GM21825 (cell line): ENCODE measurements around the gene ELFN1.

Experiments
- ATAC-seq: cut with Tn5 transposase; IDR thresholded peaks from one replicate; pipeline ENCODE4 v1.9.1; 2021; ENCODE audit warnings: mild to moderate bottlenecking, moderate library complexity; ENCODE audit not compliant: unreplicated experiment

Gene ELFN1

DNA sequence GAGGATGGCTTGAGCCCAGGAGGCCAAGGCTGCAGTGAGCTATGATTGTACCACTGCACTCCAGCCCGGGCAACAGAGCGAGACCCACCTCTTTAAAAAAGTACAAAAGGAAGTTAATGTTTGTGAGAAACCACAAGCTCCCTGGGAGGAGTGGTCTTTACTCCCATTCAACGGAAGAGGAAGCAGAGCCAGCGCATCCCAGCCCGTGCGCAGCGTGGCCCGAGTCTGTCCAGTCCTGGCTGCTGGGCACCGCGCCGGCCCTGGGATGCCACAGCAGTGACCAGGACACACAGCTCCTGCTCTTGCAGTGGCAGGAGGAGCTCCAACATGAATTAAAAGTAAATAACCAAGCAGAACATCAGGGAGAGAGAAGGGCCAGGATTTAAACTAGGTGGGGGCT, 68.4 kb downstream of the ELFN1 start:
- ATAC-seq: no peak

DNA sequence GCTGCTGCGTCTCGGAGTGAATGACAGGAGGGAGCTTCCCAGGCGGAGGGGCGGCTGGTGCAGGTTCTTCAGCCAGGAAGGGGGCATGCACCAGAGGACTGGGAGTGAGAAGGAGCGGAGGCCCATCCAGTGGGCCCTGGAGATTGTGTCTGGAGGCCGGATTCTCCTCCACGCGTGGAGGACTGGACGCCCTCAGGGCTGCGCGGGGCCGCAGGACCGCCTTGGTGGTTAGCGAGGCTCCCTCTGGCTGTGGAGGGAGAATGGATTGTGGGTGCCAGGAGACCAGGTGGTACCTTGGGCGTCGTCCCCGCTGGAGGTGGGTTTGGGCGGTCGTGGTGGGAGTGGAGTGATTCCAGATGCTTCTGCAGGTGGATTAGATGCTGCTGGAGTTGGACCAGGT, 68.9 kb downstream of the ELFN1 start:
- no peak for ATAC-seq

- no peak for ATAC-seq
Observed at GRCh38 chr7:1739593-1739992, 69.5 kb downstream of the ELFN1 start.

DNA sequence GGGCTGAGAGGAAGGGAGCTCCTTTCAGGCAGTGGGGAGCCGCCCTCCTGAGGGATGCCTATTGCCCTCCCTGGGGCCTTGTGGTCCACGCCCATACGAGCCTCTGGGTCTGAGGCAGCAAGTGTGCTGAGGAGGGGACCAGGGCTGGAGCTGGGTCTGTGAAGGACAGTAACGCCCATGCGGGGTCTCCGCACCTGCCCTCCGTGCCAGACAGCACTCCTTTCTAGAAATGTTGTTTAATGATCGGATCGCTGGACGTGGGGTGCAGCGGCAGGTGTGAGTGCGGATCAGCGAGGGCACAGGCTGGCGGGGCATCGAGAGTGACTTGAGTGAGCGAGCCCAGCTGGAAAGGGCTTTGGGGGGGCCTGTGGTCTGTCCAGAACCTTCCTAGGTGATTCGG, 70.1 kb downstream of the ELFN1 start:
- ATAC-seq: no peak

DNA sequence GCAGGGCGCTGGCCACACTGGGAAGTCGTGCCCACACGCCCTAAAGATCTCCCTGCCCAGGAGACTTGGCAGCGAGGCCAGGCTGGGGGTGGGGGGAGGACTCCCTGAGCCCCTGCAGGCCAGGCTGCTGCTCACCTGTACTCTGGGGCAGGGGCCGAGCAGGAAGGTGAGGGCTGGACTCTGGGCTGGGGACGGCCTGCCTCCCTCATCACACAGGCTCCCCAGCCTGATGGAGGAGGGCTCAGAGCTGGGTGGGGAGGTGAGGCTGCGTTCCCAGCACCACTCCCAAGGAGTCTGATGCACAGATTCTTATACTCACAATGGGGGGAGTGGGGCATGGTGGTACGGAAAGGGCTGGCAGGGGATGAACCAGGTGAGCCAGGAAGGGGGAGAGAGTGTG, 71.2 kb downstream of the ELFN1 start:
- no peak for ATAC-seq

- ATAC-seq: no peak
Observed at GRCh38 chr7:1741751-1742554, 71.9 kb downstream of the ELFN1 start.

- ATAC-seq: no peak
Observed at GRCh38 chr7:1742555-1743303, 72.7 kb downstream of the ELFN1 start.

DNA sequence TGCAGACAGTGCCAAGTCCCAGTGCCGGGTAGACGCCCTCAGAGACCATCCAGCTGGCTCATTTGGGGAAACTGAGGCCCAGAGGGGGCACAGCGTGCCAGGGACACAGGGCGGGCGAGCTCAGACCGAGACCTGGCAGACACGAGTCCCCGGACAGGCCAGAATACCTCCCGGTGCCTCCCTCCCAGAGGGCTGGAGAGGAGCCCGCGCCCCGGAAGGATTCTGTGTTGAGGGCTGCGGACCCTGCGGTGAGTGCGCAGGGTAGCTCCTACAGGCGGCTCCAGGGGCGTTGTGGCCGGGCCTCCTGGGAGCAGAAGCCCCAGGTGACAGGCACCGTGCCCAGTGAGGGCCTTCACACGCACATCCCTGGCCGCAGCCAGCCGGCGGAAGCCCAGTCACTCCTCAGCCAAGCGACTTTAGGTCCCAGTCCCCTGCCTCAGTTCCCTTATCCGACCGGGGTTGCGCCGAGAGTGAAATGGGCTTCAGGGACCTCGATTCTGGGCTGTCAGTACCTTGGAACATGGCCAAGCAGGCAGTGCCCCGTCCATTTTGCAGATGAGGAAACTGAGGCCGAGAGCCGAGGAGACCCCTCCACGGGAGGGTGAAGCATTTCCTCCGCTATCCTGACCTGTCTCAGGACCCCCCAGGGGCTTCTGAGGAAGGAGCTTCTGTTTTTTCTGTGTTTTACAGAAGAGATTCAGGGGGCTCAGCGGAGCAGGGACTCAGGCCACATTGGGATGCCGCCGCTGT, 73.6 kb downstream of the ELFN1 start:
- no peak for ATAC-seq

GRCh38 chr7:1744296-1745017, 74.4 kb downstream of the ELFN1 start:
- ATAC-seq: no peak

DNA sequence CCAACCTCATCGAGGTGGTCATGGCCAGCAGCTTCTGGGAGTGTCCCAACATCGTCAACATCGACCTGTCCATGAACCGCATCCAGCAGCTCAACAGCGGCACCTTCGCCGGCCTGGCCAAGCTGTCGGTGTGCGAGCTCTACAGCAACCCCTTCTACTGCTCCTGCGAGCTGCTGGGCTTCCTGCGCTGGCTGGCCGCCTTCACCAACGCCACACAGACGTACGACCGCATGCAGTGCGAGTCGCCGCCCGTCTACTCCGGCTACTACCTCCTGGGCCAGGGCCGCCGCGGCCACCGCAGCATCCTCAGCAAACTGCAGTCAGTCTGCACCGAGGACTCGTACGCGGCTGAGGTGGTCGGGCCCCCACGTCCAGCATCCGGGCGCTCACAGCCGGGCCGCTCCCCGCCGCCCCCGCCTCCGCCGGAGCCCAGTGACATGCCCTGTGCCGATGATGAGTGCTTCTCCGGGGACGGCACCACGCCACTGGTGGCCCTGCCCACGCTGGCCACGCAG, 75.0 kb downstream of the ELFN1 start:
- no peak for ATAC-seq

DNA sequence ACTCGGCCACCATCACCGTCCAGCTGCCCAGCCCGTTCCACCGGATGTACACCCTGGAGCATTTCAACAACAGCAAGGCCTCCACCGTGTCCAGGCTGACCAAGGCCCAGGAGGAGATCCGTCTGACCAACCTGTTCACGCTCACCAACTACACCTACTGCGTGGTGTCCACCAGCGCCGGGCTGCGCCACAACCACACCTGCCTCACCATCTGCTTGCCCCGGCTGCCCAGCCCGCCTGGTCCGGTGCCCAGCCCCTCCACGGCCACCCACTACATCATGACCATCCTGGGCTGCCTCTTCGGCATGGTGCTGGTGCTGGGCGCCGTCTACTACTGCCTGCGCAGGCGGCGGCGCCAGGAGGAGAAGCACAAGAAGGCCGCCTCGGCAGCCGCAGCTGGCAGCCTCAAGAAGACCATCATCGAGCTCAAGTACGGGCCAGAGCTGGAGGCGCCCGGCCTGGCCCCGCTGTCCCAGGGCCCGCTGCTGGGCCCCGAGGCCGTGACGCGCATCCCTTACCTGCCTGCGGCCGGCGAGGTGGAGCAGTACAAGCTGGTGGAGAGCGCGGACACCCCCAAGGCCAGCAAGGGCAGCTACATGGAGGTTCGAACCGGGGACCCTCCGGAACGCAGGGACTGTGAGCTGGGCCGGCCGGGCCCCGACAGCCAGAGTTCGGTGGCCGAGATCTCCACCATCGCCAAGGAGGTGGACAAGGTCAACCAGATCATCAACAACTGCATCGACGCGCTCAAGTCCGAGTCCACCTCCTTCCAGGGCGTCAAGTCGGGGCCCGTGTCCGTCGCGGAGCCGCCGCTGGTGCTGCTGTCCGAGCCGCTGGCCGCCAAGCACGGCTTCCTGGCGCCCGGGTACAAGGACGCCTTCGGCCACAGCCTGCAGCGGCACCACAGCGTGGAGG, 75.8 kb downstream of the ELFN1 start:
- ATAC-seq: no peak

GRCh38 chr7:1746491-1746975, 76.5 kb downstream of the ELFN1 start:
- no peak for ATAC-seq

GRCh38 chr7:1747004-1747801, 77.1 kb downstream of the ELFN1 start:
- no peak for ATAC-seq

DNA sequence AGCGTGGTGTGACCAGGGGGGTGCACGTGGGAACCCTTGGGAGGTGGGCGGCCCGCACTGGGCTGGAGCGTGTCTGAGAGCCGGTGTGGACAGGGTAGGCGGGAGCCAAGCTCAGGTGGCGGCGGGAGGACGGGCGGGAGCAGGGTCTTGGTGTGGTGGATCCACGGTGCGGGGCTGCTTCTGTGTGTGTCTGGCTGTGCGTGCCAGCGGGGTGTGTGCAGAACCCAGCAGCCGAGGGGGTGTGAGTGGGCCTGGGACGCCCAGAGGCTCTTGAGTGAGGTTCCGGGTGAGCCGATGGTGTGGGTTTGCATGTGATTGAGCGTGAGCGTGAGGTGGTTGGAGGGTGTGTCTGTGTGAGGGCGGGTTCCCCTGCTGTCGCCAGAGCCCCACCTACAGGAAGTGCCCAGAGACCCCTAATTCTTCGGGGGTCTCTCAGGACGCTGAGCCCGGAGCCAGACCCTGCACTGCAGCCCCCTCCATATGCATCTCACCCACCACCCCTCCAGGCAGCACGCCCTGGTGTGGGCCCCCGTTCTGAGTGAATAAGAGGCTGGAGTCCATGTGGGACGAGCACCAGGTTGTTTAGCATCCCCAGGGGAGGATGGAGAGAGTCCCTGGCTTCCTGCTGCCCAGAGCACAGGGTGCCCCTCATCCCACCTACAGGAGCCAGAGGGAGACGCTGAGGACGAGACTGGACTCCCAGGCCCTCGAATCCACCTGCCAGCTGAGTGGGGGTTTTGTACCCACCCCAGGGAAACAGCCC, 78.2 kb downstream of the ELFN1 start:
- no peak for ATAC-seq

DNA sequence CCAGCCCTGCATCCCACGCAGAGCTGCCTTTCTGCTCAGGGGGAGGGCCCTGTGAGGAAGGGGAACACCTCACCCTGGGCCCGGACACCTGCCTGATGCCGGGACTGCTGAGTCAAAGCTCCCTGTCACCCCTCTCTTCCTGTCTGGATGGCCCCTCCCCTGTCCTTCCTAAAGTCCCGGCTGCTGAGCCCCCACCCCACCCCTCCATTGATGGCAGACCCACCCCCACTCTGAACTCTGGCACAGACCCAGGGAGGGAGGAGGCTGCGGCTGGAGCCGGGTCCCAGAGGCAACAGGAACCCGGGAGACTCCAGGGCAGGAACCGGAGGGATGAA, 78.7 kb downstream of the ELFN1 start:
- ATAC-seq: no peak

GRCh38 chr7:1749351-1749863, 79.3 kb downstream of the ELFN1 start:
- ATAC-seq: no peak

GRCh38 chr7:1749864-1750466, 79.9 kb downstream of the ELFN1 start:
- ATAC-seq: no peak
